Hepatocyte (in vitro differentiated cells): ENCODE data around the gene GGTLC3.
"Not testable (repeated sequence)": the region's sequence is repeated elsewhere in the genome, so short reads cannot be mapped to it uniquely, and the experiment has no call there.

ENCODE experiments used
- EZH2 ChIP-seq: fragments of 200-600 bp; sonication (generic); IDR thresholded peaks from 2 replicates; pipeline ENCODE4 v1.6.1; 2016; ENCODE audit warnings: antibody characterized with exemption, mild to moderate bottlenecking, borderline replicate concordance
- EZH2phosphoT487 ChIP-seq: fragments of 200-600 bp; sonication (generic); IDR thresholded peaks from one replicate; pipeline ENCODE4 v1.6.1; 2018; ENCODE audit warnings: antibody characterized with exemption, mild to moderate bottlenecking, low read depth, moderate library complexity; ENCODE audit not compliant: unreplicated experiment, severe bottlenecking
- TF ChIP-seq, protein P1 (sequence below): fragments of 200-600 bp; sonication (generic); IDR thresholded peaks from 2 replicates; pipeline ENCODE4 v1.5.1; 2016; ENCODE audit warnings: antibody characterized with exemption, mild to moderate bottlenecking; ENCODE audit not compliant: poor library complexity

- TF ChIP-seq, protein P1, sequence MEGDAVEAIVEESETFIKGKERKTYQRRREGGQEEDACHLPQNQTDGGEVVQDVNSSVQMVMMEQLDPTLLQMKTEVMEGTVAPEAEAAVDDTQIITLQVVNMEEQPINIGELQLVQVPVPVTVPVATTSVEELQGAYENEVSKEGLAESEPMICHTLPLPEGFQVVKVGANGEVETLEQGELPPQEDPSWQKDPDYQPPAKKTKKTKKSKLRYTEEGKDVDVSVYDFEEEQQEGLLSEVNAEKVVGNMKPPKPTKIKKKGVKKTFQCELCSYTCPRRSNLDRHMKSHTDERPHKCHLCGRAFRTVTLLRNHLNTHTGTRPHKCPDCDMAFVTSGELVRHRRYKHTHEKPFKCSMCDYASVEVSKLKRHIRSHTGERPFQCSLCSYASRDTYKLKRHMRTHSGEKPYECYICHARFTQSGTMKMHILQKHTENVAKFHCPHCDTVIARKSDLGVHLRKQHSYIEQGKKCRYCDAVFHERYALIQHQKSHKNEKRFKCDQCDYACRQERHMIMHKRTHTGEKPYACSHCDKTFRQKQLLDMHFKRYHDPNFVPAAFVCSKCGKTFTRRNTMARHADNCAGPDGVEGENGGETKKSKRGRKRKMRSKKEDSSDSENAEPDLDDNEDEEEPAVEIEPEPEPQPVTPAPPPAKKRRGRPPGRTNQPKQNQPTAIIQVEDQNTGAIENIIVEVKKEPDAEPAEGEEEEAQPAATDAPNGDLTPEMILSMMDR = not testable (repeated sequence)
- not testable (repeated sequence) for TF ChIP-seq EZH2phosphoT487, EZH2
Measured at GRCh38 chr22:18554280-18555256, 36.6 kb upstream of the GGTLC3 start.
